ENCODE data around the gene CBLB. TPM values are rescaled to one million over a fixed set of nuclear protein-coding genes. Genes with fewer than 3 reads are reported as not detected.

The CBLB gene
- total and polyA plus RNA-seq, 10 donors, result 13.8 to 138 (median 67.5) TPM

GRCh38 chr3:105867712-105868430 lies 941 bp downstream of the CBLB start:
- H3K9me3 ChIP-seq, result no peaks in the 10 kb centered on the region
- no peak for TF ChIP-seq POLR2A (IDR thresholded peaks at IDR 0.05)
- no peak for TF ChIP-seq POLR2AphosphoS5 (IDR thresholded peaks at IDR 0.05)
- TF ChIP-seq CTCF (IDR thresholded peaks at IDR 0.05 in 8 of 11, conservative IDR thresholded peaks at IDR 0.05 in 3 of 11), result no peak
- 3 to 4% (median 3%) methylated on average over 13 to 16 of the region's 16 CpGs for WGBS, 5 donors
- peak overlapping the region; percentile 64 to 93 (median 86) for H3K4me3 ChIP-seq
- H3K4me1 ChIP-seq, result peaks cover 9 to 78% (median 64%) of the 10 kb centered on the region in 6 donors
- DNase-seq, result no peak
- H3K27me3 ChIP-seq (replicated peaks in 1 of 7), result no peaks in the 10 kb centered on the region
- H3K36me3 ChIP-seq, result peaks cover 0 to 24% (median 2%) of the 10 kb centered on the region in 6 donors
- H3K27ac ChIP-seq, result peak overlapping the region; percentile 89 to 97 (median 96)
- intact Hi-C loops (cut with DNase I; ENCODE audit: low total_unique reads), result no loop called here

- Histone ChIP-seq H3K4me1 (peaks cover 9 to 87% (median 73%) of the 10 kb centered on the region in 6 donors), H3K36me3 (peaks cover 0 to 24% (median 2%) of the 10 kb centered on the region in 6 donors), H3K9me3 (no peaks in the 10 kb centered on the region), H3K27me3 (replicated peaks in 1 of 7) (no peaks in the 10 kb centered on the region), H3K4me3 (peak overlapping the region; percentile 64 to 93 (median 86)), H3K27ac (peak overlapping the region in 7 of 8 donors; percentile 93 to 97 (median 96))
- no peak for DNase-seq
- intact Hi-C loops (cut with DNase I; ENCODE audit: low total_unique reads), result no loop called here
- TF ChIP-seq POLR2AphosphoS5 (IDR thresholded peaks at IDR 0.05) (no peak), POLR2A (IDR thresholded peaks at IDR 0.05) (no peak), CTCF (IDR thresholded peaks at IDR 0.05 in 8 of 11, conservative IDR thresholded peaks at IDR 0.05 in 3 of 11) (no peak)
- WGBS, 5 donors, result 38 to 47% (median 43%) methylated on average over 9 of the region's 9 CpGs
Measured at GRCh38 chr3:105866656-105867653, 1.9 kb downstream of the CBLB start.

GRCh38 chr3:105865867-105866350 lies 2.9 kb downstream of the CBLB start:
- TF ChIP-seq POLR2A (IDR thresholded peaks at IDR 0.05) (no peak), CTCF (IDR thresholded peaks at IDR 0.05 in 8 of 11, conservative IDR thresholded peaks at IDR 0.05 in 3 of 11) (no peak), POLR2AphosphoS5 (IDR thresholded peaks at IDR 0.05) (no peak)
- DNase-seq, result no peak
- peak overlapping the region in 5 of 8 donors; percentile 93 to 97 (median 96) for H3K27ac ChIP-seq
- peaks cover 11 to 91% (median 82%) of the 10 kb centered on the region in 6 donors for H3K4me1 ChIP-seq
- H3K9me3 ChIP-seq, result no peaks in the 10 kb centered on the region
- no peaks in the 10 kb centered on the region for H3K27me3 ChIP-seq (replicated peaks in 1 of 7)
- intact Hi-C loops (cut with DNase I; ENCODE audit: low total_unique reads), result no loop called here
- peak overlapping the region in 6 of 8 donors; percentile 85 to 93 (median 86) for H3K4me3 ChIP-seq
- peaks cover 0 to 24% (median 2%) of the 10 kb centered on the region in 6 donors for H3K36me3 ChIP-seq
- 86 to 100% (median 93%) methylated on average over 1 of the region's 1 CpG for WGBS, 5 donors
